Prostate gland (tissue), 2 donors: ENCODE results near the gene AP3D1.

ENCODE experiments used
- CTCF ChIP-seq, 4 experiments: fragments of 200-600 bp in 2 of 4; fragments of 450-650 bp in 2 of 4; sonication (generic) in 2 of 4; IDR thresholded peaks; 1 replicate in 3 of 4; 2 replicates in 1 of 4; pipeline ENCODE4 v1.5.1; 2016 to 2019; ENCODE audit warnings: antibody characterized with exemption in 4 of 4, mild to moderate bottlenecking in 2 of 4, moderate library complexity in 2 of 4
- POLR2AphosphoS5 ChIP-seq: sonication (generic); formaldehyde crosslinking; IDR thresholded peaks from one replicate; pipeline ENCODE4 v1.6.1; 2017; ENCODE audit warnings: antibody characterized with exemption

- TF ChIP-seq CTCF (IDR thresholded peaks at IDR 0.05) = no peak
- TF ChIP-seq POLR2AphosphoS5 = no peak
Observed at GRCh38 chr19:2173388-2173766, 22.0 kb upstream of the AP3D1 start.
